NCI-H1105 treated with DMSO at 0.1 percent for 48 hours (cell line): ENCODE data around the gene GRB2.
A peak's percentile ranks its signal among the peaks of the same experiment; 100 is the strongest.
"Not testable (repeated sequence)": the region's sequence is repeated elsewhere in the genome, so short reads cannot be mapped to it uniquely, and the experiment has no call there.

Experiments used
- DNase-seq: peaks from one replicate; lab custom pipeline; 2025; lab: John Stamatoyannopoulos, UW

GRB2 gene

GRCh38 chr17:75386430-75386829 lies 19.0 kb downstream of the GRB2 start:
- no peak for DNase-seq

GRCh38 chr17:75384751-75385150 lies 20.7 kb downstream of the GRB2 start:
- no peak for DNase-seq

GRCh38 chr17:75383842-75384195 lies 21.7 kb downstream of the GRB2 start:
- no peak for DNase-seq

GRCh38 chr17:75380750-75381149 lies 24.7 kb downstream of the GRB2 start:
- no peak for DNase-seq

- no peak for DNase-seq
These were observed 25.2 kb downstream of the GRB2 start for GRCh38 chr17:75380315-75380714.

- not testable (repeated sequence) for DNase-seq
These were observed 26.1 kb downstream of the GRB2 start for GRCh38 chr17:75379426-75379825.

- no peak for DNase-seq
These were observed 32.2 kb downstream of the GRB2 start for GRCh38 chr17:75373280-75373679.

- no peak for DNase-seq
These were observed 33.5 kb downstream of the GRB2 start for GRCh38 chr17:75371981-75372380.

- DNase-seq = no peak
These were observed 34.1 kb downstream of the GRB2 start for GRCh38 chr17:75371339-75371738.

GRCh38 chr17:75370286-75370915 lies 35.1 kb downstream of the GRB2 start:
- DNase-seq = no peak

GRCh38 chr17:75367838-75368789 lies 37.4 kb downstream of the GRB2 start:
- not testable (repeated sequence) for DNase-seq

GRCh38 chr17:75367312-75367711 lies 38.2 kb downstream of the GRB2 start:
- DNase-seq = no peak

GRCh38 chr17:75366432-75366831 lies 39.0 kb downstream of the GRB2 start:
- no peak for DNase-seq

- no peak for DNase-seq
These were observed 39.6 kb downstream of the GRB2 start for GRCh38 chr17:75365931-75366275.

- no peak for DNase-seq
These were observed 40.2 kb downstream of the GRB2 start for GRCh38 chr17:75365009-75365930.

- no peak for DNase-seq
These were observed 41.4 kb downstream of the GRB2 start for GRCh38 chr17:75364078-75364477.

- DNase-seq = no peak
These were observed 43.5 kb downstream of the GRB2 start for GRCh38 chr17:75361996-75362395.

GRCh38 chr17:75361344-75361743 lies 44.1 kb downstream of the GRB2 start:
- DNase-seq = no peak

- no peak for DNase-seq
These were observed 49.1 kb downstream of the GRB2 start for GRCh38 chr17:75356260-75356937.

GRCh38 chr17:75353176-75353575 lies 52.3 kb downstream of the GRB2 start:
- no peak for DNase-seq

- DNase-seq = peak; percentile 33
These were observed 53.4 kb downstream of the GRB2 start for GRCh38 chr17:75352079-75352569.

- DNase-seq = no peak
These were observed 54.8 kb downstream of the GRB2 start for GRCh38 chr17:75350706-75351105.
